ENCODE results near the gene EPAS1.

DNA sequence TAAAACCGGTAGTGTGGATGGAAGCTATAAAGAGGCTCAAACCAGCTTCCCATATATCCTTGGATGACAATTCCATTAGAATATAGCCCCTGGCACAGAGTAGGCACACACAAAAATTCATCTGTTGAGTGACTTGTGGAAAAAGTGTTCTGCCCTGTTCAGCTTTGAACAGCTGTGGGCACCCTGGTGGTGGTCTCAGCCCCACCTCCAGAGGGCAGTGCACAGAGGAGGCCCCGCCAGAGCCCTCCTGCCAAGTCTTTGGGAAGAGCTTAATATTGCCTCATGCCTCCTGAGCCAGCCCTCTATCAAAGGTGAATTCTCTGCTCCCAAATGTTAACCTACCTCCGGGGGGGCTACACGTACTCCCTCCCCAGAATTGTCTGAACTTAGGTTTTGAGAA, 30.4 kb downstream of the EPAS1 start:
- TF ChIP-seq, protein P1, sequence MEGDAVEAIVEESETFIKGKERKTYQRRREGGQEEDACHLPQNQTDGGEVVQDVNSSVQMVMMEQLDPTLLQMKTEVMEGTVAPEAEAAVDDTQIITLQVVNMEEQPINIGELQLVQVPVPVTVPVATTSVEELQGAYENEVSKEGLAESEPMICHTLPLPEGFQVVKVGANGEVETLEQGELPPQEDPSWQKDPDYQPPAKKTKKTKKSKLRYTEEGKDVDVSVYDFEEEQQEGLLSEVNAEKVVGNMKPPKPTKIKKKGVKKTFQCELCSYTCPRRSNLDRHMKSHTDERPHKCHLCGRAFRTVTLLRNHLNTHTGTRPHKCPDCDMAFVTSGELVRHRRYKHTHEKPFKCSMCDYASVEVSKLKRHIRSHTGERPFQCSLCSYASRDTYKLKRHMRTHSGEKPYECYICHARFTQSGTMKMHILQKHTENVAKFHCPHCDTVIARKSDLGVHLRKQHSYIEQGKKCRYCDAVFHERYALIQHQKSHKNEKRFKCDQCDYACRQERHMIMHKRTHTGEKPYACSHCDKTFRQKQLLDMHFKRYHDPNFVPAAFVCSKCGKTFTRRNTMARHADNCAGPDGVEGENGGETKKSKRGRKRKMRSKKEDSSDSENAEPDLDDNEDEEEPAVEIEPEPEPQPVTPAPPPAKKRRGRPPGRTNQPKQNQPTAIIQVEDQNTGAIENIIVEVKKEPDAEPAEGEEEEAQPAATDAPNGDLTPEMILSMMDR (IDR thresholded peaks at IDR 0.05) = peak; percentile 56
- TF ChIP-seq POLR2AphosphoS5 (IDR thresholded peaks at IDR 0.05; ENCODE audit: low read depth, low read length) (no peak), SIN3A (IDR thresholded peaks at IDR 0.05; ENCODE audit: borderline replicate concordance, insufficient read depth, low read depth, low read length) (no peak)

All from Panc1 (cell line).